ENCODE data around the gene PDE5A.

PDE5A gene

DNA sequence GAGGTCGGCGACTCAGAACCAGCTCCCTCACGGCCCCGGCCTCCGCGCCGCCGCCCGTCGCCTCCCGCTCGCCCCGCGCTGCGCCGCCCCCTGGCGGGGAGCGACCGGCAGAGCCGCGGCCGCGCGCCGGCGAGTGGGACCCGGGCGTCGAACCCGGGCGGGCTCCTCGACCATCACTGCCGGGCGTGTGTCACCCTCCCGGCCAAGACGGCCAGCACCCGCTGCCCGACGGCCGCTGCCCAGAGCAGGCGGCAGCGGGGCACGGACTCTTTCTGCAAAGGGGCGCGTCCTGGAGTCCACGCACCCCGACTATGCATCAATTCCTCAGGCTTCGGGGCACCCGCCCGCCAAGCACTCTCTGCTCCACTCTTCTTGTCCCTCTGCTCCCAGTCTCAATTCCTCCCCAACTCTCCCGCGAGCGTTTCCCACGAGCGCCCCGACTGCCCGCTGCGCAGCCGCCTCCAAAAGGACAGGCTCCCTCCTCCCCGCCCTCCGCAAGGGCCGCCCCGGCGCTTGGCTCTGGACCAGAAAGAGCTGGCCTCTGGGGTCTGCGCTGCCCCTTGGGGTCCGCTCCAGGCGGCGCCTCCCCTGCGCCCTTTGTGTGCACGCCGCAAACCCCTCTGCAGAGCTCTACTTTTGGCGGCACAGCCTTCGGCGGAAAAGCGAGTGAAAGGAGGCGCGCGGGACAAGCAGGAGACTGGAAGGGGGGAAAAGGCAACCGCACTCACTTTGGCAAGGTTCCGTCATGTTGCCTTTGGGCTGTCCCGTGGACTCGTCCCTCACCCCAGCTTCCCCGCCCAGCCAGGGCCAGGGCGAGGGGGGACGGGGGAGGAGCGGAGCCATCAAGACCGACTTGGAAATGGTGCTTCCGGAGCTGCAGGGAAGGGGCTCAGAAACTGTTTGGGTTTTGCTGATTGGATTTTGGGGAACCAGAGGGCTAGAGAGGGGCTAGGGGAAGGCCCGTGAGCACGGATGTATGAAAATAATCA is 1.0 kb downstream of the PDE5A start:
- DNase-seq (peak; percentile 20), ATAC-seq (replicated peaks) (peak; percentile 61 to 65)
- H3K27ac Mint-ChIP-seq = no peak overlapping the region
- peak overlapping the region; percentile 85 to 87 for H3K4me3 Mint-ChIP-seq
- H3K9me3 Mint-ChIP-seq = no peaks in the 10 kb centered on the region
- peaks cover 29 to 44% of the 10 kb centered on the region in 2 donors for H3K27me3 Mint-ChIP-seq
- H3K36me3 Mint-ChIP-seq = no peaks in the 10 kb centered on the region
- H3K4me1 Mint-ChIP-seq = peaks cover 17 to 28% of the 10 kb centered on the region in 2 donors

DNA sequence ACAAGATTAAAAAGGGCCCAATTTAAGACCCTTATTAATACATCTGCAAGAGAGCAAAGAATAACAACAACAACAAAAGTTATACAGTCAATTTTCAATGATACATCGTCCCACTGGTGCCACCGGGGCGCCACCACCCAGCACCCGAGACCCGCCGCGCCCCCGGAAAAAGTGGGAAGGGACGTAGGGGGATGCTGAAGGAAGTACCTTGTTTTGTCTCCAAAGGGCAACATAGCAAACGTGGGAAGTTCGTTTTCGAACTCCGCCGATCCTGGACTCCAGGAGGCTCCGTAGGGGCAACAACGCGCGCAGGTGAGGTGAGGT is 1.7 kb downstream of the PDE5A start:
- DNase-seq = no peak
- Mint-ChIP-seq H3K4me3 (peak overlapping the region; percentile 73 to 77), H3K27me3 (peaks cover 26 to 38% of the 10 kb centered on the region in 2 donors), H3K36me3 (no peaks in the 10 kb centered on the region), H3K27ac (peak overlapping the region; percentile 76), H3K4me1 (peaks cover 17 to 28% of the 10 kb centered on the region in 2 donors), H3K9me3 (no peaks in the 10 kb centered on the region)
- ATAC-seq (replicated peaks) = no peak

DNA sequence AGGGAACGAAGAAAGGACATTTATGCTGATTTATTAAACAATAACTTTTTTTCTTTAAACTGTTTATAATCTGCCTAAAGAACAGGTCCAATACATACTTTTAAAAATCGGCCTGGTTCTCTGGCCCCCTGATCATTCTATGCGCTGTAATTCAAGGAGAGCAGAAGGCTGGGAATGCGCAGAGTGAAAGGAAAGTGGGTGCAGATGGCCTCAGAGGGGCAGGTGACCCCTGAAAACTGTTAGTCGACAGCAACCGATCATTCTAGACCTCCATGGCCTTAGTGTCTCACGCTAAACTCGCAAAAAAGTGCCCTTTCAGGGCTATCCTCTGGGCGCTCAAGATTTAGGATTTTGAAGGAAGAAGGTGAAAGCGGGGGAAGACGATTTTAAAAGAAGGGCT is 2.2 kb downstream of the PDE5A start:
- DNase-seq = no peak
- Mint-ChIP-seq H3K9me3 (no peaks in the 10 kb centered on the region), H3K27me3 (peaks cover 27 to 41% of the 10 kb centered on the region in 2 donors), H3K4me3 (peak overlapping the region; percentile 73 to 77), H3K27ac (peak overlapping the region; percentile 51), H3K4me1 (peaks cover 17 to 28% of the 10 kb centered on the region in 2 donors), H3K36me3 (no peaks in the 10 kb centered on the region)
- no peak for ATAC-seq (replicated peaks)

DNA sequence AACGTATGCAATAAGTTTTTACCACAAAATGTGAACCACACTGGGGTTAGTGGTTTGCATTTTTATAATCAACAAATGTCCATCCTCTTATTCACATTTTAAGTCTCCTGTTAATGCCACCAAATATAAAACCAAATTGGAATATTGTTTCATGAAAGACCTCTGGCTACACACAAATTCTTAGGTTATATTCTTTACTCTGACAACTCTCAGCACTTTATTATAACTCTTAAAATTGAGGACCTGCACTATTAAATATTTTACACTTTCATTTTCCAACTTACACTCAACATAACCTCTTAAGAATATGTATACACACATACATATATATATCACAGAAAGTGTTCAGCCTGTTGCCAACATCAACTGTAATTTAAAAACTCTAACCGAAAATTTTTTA is 2.8 kb downstream of the PDE5A start:
- Mint-ChIP-seq H3K36me3 (no peaks in the 10 kb centered on the region), H3K4me3 (no peak overlapping the region), H3K4me1 (peaks cover 17 to 28% of the 10 kb centered on the region in 2 donors), H3K27ac (no peak overlapping the region), H3K9me3 (no peaks in the 10 kb centered on the region), H3K27me3 (peaks cover 31 to 45% of the 10 kb centered on the region in 2 donors)
- ATAC-seq (replicated peaks) (no peak), DNase-seq (no peak)

DNA sequence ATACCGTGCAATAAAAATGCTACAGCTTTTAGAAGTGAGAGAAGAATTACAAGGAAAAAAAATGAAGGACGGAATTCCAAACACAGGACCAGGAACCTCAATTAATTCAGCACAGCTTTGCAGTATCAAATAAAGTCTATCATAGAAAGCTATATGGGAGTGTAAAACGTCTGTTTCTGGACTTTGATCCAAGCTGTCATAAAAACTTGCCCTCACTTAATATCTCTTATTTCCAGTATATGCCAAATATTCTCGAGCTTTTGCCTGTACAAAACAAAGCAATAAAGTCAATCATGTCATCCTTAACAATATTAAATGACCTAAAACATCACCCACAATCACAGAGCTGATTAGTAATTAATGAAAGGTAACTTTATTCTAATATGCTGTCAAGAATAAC is 4.2 kb downstream of the PDE5A start:
- Mint-ChIP-seq H3K4me3 (no peak overlapping the region), H3K27ac (no peak overlapping the region), H3K27me3 (peaks cover 31 to 45% of the 10 kb centered on the region in 2 donors), H3K36me3 (no peaks in the 10 kb centered on the region), H3K9me3 (no peaks in the 10 kb centered on the region), H3K4me1 (peaks cover 17 to 28% of the 10 kb centered on the region in 2 donors)
- ATAC-seq (replicated peaks) (no peak), DNase-seq (no peak)

DNA sequence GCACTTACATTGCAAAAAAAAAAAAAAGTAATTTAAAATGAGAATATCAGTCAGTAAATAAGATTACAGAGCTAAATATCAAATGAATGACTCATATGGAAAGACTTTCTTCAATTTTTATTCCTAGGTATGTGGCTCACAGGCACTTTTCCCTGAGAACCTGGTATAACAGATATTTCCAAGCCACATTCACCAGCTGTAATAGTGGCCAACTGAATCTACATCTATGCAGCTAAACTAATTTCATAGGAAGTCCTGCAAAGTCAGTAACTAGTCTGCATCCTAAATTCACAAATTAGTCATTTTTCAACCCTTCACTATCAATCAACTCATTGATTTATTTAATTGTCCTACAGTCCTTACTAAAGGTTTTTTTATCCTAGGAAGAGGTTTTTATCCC is 5.6 kb downstream of the PDE5A start:
- Mint-ChIP-seq H3K27me3 (peaks cover 21 to 36% of the 10 kb centered on the region in 2 donors), H3K4me3 (no peak overlapping the region), H3K36me3 (no peaks in the 10 kb centered on the region), H3K9me3 (no peaks in the 10 kb centered on the region), H3K27ac (no peak overlapping the region), H3K4me1 (peaks cover 11 to 15% of the 10 kb centered on the region in 2 donors)
- ATAC-seq (replicated peaks) = no peak
- no peak for DNase-seq

DNA sequence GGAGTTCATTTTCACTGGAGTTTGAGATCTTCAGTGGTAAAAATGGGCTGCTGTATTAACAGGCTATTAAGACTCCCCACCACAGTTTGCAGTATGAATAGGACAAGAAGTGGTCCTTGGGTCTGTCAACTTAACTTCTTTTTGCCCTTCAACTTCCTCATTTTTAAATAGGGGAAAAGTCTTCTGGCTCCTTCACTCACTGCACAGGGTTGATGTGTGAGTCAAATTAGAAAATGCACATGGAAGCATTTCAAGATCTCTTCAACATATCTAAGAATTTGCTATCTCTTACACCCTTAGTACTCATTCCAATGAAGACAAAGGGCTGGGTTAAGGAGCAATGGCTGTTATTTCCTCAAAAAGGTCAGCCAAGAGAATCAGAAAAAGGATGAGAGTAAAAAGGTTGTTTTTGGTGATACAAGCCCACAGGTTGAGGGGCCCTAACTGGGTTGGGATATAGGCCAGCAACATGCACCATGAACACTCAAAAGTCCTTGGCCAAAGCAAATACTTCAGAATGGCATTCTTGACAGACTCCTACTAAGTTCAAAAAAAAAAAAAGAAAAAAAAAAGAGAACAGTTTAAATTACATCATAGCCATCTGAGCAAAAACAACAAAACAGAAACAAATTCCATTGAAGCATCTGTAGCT is 13.4 kb downstream of the PDE5A start:
- Mint-ChIP-seq H3K9me3 (peaks cover 0 to 3% of the 10 kb centered on the region in 2 donors), H3K36me3 (no peaks in the 10 kb centered on the region), H3K4me3 (no peak overlapping the region), H3K27me3 (peaks cover 5 to 9% of the 10 kb centered on the region in 2 donors), H3K27ac (no peak overlapping the region), H3K4me1 (no peaks in the 10 kb centered on the region)
- ATAC-seq (replicated peaks) (peak; percentile 38 to 59), DNase-seq (no peak)

DNA sequence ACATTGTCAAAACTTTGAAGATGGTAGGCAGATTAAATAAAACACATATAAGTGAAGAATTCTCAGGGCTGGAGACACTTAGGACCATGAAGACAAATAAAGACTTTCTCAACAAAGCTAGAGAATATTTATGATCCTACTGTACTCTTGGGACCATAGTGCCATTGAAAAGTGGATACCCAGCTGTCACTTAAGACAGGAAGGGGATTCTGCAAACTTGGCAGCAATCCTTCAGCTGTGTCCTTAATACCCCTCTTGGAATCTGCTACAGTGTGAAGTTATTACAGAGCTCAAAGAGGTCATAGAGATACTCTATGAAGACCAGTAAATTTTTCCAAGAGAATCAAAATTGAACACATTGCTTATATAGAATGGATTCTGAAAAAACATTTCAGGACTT is 24.3 kb downstream of the PDE5A start:
- no peak for DNase-seq
- Mint-ChIP-seq H3K27me3 (peaks cover 0 to 8% of the 10 kb centered on the region in 2 donors), H3K4me3 (no peak overlapping the region), H3K9me3 (peaks cover 0 to 4% of the 10 kb centered on the region in 2 donors), H3K4me1 (no peaks in the 10 kb centered on the region), H3K36me3 (no peaks in the 10 kb centered on the region), H3K27ac (no peak overlapping the region)
- ATAC-seq (replicated peaks) = no peak

DNA sequence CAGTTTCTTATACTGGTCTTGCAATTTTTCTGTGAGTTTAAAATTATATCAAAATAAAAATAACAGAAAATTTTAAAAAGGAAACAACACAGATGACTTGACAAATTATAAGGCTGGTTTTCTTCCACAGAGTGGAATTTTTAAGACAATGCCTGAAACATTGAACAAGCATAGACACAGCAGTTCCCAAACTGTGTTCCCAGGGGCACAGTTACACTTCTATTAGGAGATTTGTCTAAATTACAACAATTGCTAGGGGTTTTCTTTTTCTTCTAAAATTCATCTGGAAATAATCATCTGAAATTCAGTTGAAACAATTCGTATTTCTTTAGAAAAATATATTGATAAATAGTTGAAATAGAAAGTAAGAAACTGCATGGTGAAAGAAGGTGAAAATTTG is 26.2 kb downstream of the PDE5A start:
- Mint-ChIP-seq H3K27me3 (peaks cover 8 to 14% of the 10 kb centered on the region in 2 donors), H3K27ac (no peak overlapping the region), H3K4me1 (no peaks in the 10 kb centered on the region), H3K36me3 (peaks cover 2 to 8% of the 10 kb centered on the region in 2 donors), H3K4me3 (no peak overlapping the region), H3K9me3 (peaks cover 6 to 11% of the 10 kb centered on the region in 2 donors)
- DNase-seq (no peak), ATAC-seq (replicated peaks) (no peak)

DNA sequence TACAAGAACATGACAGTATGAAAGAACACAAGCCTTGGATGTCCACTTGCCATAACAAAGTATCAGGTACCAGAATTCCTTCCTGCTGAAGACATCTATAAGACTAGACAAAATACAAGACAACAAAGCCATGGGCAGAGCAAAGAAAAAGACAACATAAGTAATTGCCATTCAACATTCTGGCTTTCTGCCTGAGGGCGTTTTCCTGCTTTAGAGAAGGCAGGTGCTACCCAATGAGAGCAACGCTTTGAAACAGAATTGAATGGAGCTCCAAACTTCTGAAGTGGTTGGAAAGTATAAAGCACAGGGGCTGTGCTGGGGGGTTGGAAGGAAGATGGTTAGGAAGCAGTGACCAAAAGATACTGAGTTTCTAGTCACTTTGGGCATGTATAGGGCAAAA is 30.1 kb downstream of the PDE5A start:
- no peak overlapping the region for H3K4me3 Mint-ChIP-seq
- ATAC-seq (replicated peaks) (no peak), DNase-seq (no peak)
- peaks cover 6 to 11% of the 10 kb centered on the region in 2 donors for H3K9me3 Mint-ChIP-seq
- no peak overlapping the region for H3K27ac Mint-ChIP-seq
- H3K27me3 Mint-ChIP-seq = peaks cover 5 to 8% of the 10 kb centered on the region in 2 donors
- H3K36me3 Mint-ChIP-seq = peaks cover 2 to 8% of the 10 kb centered on the region in 2 donors
- H3K4me1 Mint-ChIP-seq = no peaks in the 10 kb centered on the region

DNA sequence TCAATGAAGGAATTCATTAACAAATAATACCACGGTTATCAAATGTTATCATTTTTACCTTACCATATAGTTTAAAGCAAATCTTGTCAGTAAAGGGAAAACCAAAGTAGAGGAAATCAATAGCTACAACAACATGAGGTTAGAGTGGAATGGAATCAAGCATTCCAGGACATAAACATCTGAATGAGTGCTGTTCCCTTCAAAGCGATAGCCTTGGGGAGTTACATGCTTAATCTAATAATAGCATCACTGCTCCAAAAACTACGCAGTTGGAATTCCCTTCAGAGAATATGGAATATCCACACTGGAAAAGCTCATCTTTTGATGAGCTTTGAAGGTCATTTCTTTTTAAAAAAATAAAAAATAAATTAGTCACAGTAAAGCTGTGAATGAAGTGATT is 31.2 kb downstream of the PDE5A start:
- H3K4me1 Mint-ChIP-seq = no peaks in the 10 kb centered on the region
- H3K9me3 Mint-ChIP-seq = peaks cover 6 to 11% of the 10 kb centered on the region in 2 donors
- ATAC-seq (replicated peaks) (no peak), DNase-seq (no peak)
- no peak overlapping the region for H3K4me3 Mint-ChIP-seq
- H3K27me3 Mint-ChIP-seq = peaks cover 5 to 8% of the 10 kb centered on the region in 2 donors
- H3K36me3 Mint-ChIP-seq = peaks cover 2 to 8% of the 10 kb centered on the region in 2 donors
- H3K27ac Mint-ChIP-seq = no peak overlapping the region

DNA sequence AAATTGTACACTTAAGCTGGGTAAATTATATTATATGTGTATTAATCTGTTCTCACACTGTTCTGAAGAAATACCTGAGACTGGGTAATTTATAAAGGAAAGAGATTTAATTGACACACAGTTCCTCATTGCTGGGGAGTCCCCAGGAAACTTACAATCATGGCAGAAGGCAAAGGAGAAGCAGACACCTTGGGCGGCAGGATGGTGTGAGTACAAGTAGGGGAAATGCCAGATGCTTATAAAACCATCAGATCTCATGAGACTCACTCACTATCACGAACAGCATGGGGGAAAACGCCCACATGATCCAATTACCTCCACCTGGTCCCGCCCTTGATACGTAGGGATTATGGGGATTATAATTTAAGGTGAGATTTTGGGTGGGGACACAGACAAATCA is 34.9 kb downstream of the PDE5A start:
- H3K4me3 Mint-ChIP-seq = no peak overlapping the region
- DNase-seq (no peak), ATAC-seq (replicated peaks) (no peak)
- peaks cover 14 to 19% of the 10 kb centered on the region in 2 donors for H3K27me3 Mint-ChIP-seq
- H3K27ac Mint-ChIP-seq = no peak overlapping the region
- H3K9me3 Mint-ChIP-seq = peaks cover 3 to 4% of the 10 kb centered on the region in 2 donors
- H3K4me1 Mint-ChIP-seq = no peaks in the 10 kb centered on the region
- peaks cover 0 to 5% of the 10 kb centered on the region in 2 donors for H3K36me3 Mint-ChIP-seq

DNA sequence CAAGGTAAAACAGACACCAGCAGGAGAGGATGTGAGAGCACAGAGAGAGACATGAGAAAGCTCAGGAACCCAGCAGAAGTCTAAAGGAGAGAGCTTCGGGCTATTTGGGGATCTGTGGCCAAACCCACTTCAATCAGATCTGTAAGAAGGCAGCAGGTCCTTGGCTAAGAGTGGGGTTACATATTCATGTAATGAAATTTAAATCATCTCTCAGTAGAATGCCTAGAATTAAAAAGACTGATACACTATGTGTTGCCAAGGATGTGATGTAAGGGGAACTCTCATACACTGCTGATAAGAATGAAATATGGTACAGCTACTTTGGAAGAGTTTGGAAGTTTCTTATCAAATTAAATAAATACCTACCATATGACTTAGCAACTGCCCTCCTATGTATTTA is 35.8 kb downstream of the PDE5A start:
- no peaks in the 10 kb centered on the region for H3K36me3 Mint-ChIP-seq
- H3K27me3 Mint-ChIP-seq = peaks cover 9 to 13% of the 10 kb centered on the region in 2 donors
- H3K4me3 Mint-ChIP-seq = no peak overlapping the region
- no peak overlapping the region for H3K27ac Mint-ChIP-seq
- DNase-seq (no peak), ATAC-seq (replicated peaks) (no peak)
- no peaks in the 10 kb centered on the region for H3K9me3 Mint-ChIP-seq
- no peaks in the 10 kb centered on the region for H3K4me1 Mint-ChIP-seq

DNA sequence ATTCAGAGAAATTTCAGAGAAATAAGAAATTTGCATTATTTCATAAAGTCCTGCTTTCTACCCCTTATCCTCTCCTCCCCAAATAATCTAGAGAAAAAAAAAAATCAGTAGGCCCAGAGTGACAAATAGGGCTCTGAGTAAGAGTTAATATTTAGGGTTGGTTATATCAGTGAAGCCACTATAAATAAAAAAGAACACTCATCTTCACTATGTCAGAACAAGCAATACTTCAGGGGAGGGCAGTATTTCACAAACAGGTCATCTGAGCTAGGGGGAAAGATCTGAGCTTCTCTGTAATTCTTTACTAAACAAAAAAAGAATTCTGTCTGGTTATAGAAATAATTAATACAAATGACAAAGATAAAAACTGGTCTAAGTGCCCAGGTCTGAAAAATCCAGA is 39.4 kb downstream of the PDE5A start:
- no peak for ATAC-seq (replicated peaks)
- no peak overlapping the region for H3K4me3 Mint-ChIP-seq

DNA sequence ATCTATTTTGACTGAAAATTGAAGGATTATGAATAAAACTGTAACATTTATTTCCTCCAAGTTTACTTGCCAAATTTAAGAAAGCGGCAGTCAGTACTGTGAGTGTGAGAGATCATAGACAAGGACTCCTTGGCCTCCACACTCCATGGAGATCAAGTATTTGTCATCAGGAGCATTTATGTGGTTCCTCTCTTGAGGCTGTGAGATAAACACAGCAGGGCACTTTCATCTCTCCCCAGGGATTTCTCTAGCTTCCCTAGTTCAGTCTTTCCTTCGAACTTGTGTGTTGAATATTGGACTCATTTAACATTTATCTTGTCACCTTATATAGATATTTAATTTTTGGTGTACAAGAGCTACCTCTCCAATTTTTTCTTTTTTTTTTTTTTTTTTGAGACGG is 40.8 kb downstream of the PDE5A start:
- H3K9me3 Mint-ChIP-seq = no peaks in the 10 kb centered on the region

More for the DNA sequence above, 39.4 kb downstream of the PDE5A start:
- Mint-ChIP-seq H3K27ac (no peak overlapping the region), H3K27me3 (peaks cover 9 to 24% of the 10 kb centered on the region in 2 donors), H3K9me3 (no peaks in the 10 kb centered on the region), H3K4me1 (no peaks in the 10 kb centered on the region), H3K36me3 (no peaks in the 10 kb centered on the region)
- no peak for DNase-seq

More for the DNA sequence above, 40.8 kb downstream of the PDE5A start:
- Mint-ChIP-seq H3K36me3 (no peaks in the 10 kb centered on the region), H3K4me1 (no peaks in the 10 kb centered on the region), H3K27me3 (peaks cover 9 to 24% of the 10 kb centered on the region in 2 donors), H3K4me3 (no peak overlapping the region), H3K27ac (no peak overlapping the region)
- ATAC-seq (replicated peaks) = no peak
- DNase-seq = no peak
